H9 (cell line): Measurements from ENCODE around the gene EEF1AKMT3. TPM values are rescaled to one million over a fixed set of nuclear protein-coding genes. Genes with fewer than 3 reads are reported as not detected.

Source experiments
- DNase-seq: peaks from one replicate; pipeline ENCODE4 v3.0.0-alpha.2; 2017
- H2AFZ ChIP-seq: one replicate; pipeline ENCODE4 v1.6.1; 2013; ENCODE audit warnings: mild to moderate bottlenecking, low read length, control low read depth, moderate library complexity
- H2AK5ac ChIP-seq: 2 replicates; pipeline ENCODE4 v1.6.1; 2013; ENCODE audit warnings: low read length, control low read depth, mixed read lengths; ENCODE audit not compliant: insufficient read length
- H2BK120ac ChIP-seq: one replicate; pipeline ENCODE4 v1.6.1; 2013; ENCODE audit warnings: low read depth, mild to moderate bottlenecking, low read length, control low read depth, inconsistent platforms; ENCODE audit not compliant: poor library complexity, severe bottlenecking
- H2BK12ac ChIP-seq: 2 replicates; pipeline ENCODE4 v1.6.1; 2013; ENCODE audit warnings: low read length, control low read depth, mixed read lengths, low read depth; ENCODE audit not compliant: insufficient read length
- H2BK15ac ChIP-seq: 2 replicates; pipeline ENCODE4 v1.6.1; 2013; ENCODE audit warnings: low read depth, low read length, control low read depth
- H2BK20ac ChIP-seq: one replicate; pipeline ENCODE4 v1.6.1; 2013; ENCODE audit warnings: low read depth, mild to moderate bottlenecking, low read length, control low read depth, inconsistent platforms; ENCODE audit not compliant: poor library complexity, severe bottlenecking
- H2BK5ac ChIP-seq: 2 replicates; pipeline ENCODE4 v1.6.1; 2013; ENCODE audit warnings: low read length, control low read depth, mixed read lengths; ENCODE audit not compliant: insufficient read length
- H3K14ac ChIP-seq: 2 replicates; pipeline ENCODE4 v1.6.1; 2013; ENCODE audit warnings: low read length, control low read depth; ENCODE audit not compliant: insufficient read depth
- H3K18ac ChIP-seq: 2 replicates; pipeline ENCODE4 v1.6.1; 2013; ENCODE audit warnings: low read depth, mild to moderate bottlenecking, mixed read lengths, low read length, control low read depth; ENCODE audit not compliant: insufficient read length
- H3K23ac ChIP-seq: 2 replicates; pipeline ENCODE4 v1.6.1; 2013; ENCODE audit warnings: low read length, control low read depth, mixed read lengths, low read depth; ENCODE audit not compliant: insufficient read length
- H3K23me2 ChIP-seq: 2 replicates; pipeline ENCODE4 v1.6.1; 2013; ENCODE audit warnings: low read depth, mild to moderate bottlenecking, mixed read lengths, low read length, control low read depth; ENCODE audit not compliant: insufficient read length, poor library complexity, severe bottlenecking
- H3K27ac ChIP-seq: 2 replicates; pipeline ENCODE4 v1.5.1; 2013; ENCODE audit warnings: low read length, control low read depth, mixed read lengths, low read depth; ENCODE audit not compliant: insufficient read length
- H3K27me3 ChIP-seq: 2 replicates; pipeline ENCODE4 v1.6.1; 2013; ENCODE audit warnings: low read length, control low read depth, inconsistent platforms; ENCODE audit not compliant: insufficient read depth
- H3K4ac ChIP-seq: 2 replicates; pipeline ENCODE4 v1.6.1; 2013; ENCODE audit warnings: low read depth, mild to moderate bottlenecking, control low read depth, inconsistent platforms, low read length, moderate library complexity
- H3K4me1 ChIP-seq: 2 replicates; pipeline ENCODE4 v1.6.1; 2013; ENCODE audit warnings: low read length, control low read depth, inconsistent platforms; ENCODE audit not compliant: insufficient read depth
- H3K4me2 ChIP-seq: 2 replicates; pipeline ENCODE4 v1.6.1; 2013; ENCODE audit warnings: low read length, control low read depth, mixed read lengths; ENCODE audit not compliant: insufficient read length, insufficient read depth
- H3K56ac ChIP-seq: 2 replicates; pipeline ENCODE4 v1.6.1; 2013; ENCODE audit warnings: low read depth, mild to moderate bottlenecking, mixed read lengths, low read length, control low read depth; ENCODE audit not compliant: insufficient read length
- H3K79me1 ChIP-seq: 2 replicates; pipeline ENCODE4 v1.6.1; 2013; ENCODE audit warnings: low read depth, mild to moderate bottlenecking, moderate library complexity, low read length, control low read depth, inconsistent platforms; ENCODE audit not compliant: insufficient read depth, poor library complexity, severe bottlenecking
- H3K79me2 ChIP-seq: 2 replicates; pipeline ENCODE4 v1.6.1; 2013; ENCODE audit warnings: low read length, control low read depth, inconsistent platforms; ENCODE audit not compliant: insufficient read depth
- H3K9ac ChIP-seq: 2 replicates; pipeline ENCODE4 v1.6.1; 2013; ENCODE audit warnings: low read length, control low read depth, mixed read lengths; ENCODE audit not compliant: insufficient read length; ENCODE audit errors: extremely low read depth
- H3K9me3 ChIP-seq: one replicate; pipeline ENCODE4 v1.6.1; 2013; ENCODE audit warnings: low read depth, low read length, inconsistent platforms; ENCODE audit not compliant: control insufficient read depth
- H3T11ph ChIP-seq: one replicate; pipeline ENCODE4 v1.6.1; 2013; ENCODE audit warnings: mild to moderate bottlenecking, low read length, control low read depth, inconsistent platforms
- H4K20me1 ChIP-seq: one replicate; pipeline ENCODE4 v1.6.1; 2013; ENCODE audit not compliant: control insufficient read depth, insufficient read length, insufficient read depth
- H4K5ac ChIP-seq: 2 replicates; pipeline ENCODE4 v1.6.1; 2013; ENCODE audit warnings: low read depth, mild to moderate bottlenecking, mixed read lengths, low read length, control low read depth; ENCODE audit not compliant: insufficient read length
- H4K8ac ChIP-seq: replicated peaks from 2 replicates; pipeline ENCODE4 v1.6.1; 2013; ENCODE audit warnings: low read length, control low read depth, mixed read lengths, low read depth; ENCODE audit not compliant: insufficient read length
- H4K91ac ChIP-seq: 2 replicates; pipeline ENCODE4 v1.6.1; 2013; ENCODE audit warnings: low read depth, mild to moderate bottlenecking, moderate library complexity, mixed read lengths, low read length, control low read depth; ENCODE audit not compliant: insufficient read length
- H3K27ac Mint-ChIP-seq, 3 experiments: 2 replicates in 2 of 3; 3 replicates in 1 of 3; pipeline ENCODE4 v1.8.0; 2020 to 2021; ENCODE audit warnings: mixed read lengths in 3 of 3, mild to moderate bottlenecking in 1 of 3, moderate library complexity in 1 of 3
- H3K27me3 Mint-ChIP-seq: 2 replicates; pipeline ENCODE4 v1.8.0; 2021; ENCODE audit warnings: low read depth, mild to moderate bottlenecking, moderate library complexity, mixed read lengths
- H3K36me3 Mint-ChIP-seq, 3 experiments: 2 replicates in 2 of 3; 3 replicates in 1 of 3; pipeline ENCODE4 v1.8.0; 2020 to 2021; ENCODE audit warnings: low read depth in 3 of 3, mixed read lengths in 3 of 3; ENCODE audit not compliant: insufficient read depth in 1 of 3
- H3K4me1 Mint-ChIP-seq, 2 experiments: 2 replicates each; pipeline ENCODE4 v1.8.0; 2020; ENCODE audit warnings: mixed read lengths in 2 of 2
- H3K4me3 Mint-ChIP-seq, 2 experiments: 2 replicates in 1 of 2; 3 replicates in 1 of 2; pipeline ENCODE4 v1.8.0; 2020 to 2021; ENCODE audit warnings: mild to moderate bottlenecking in 2 of 2, mixed read lengths in 2 of 2, moderate library complexity in 1 of 2
- H3K9me3 Mint-ChIP-seq, 2 experiments: 2 replicates in 1 of 2; 3 replicates in 1 of 2; pipeline ENCODE4 v1.8.0; 2020; ENCODE audit warnings: mild to moderate bottlenecking in 2 of 2, mixed read lengths in 2 of 2, moderate library complexity in 1 of 2
- CTCF ChIP-seq: fragments of 200-600 bp; sonication (generic); conservative IDR thresholded peaks from 3 replicates; pipeline ENCODE4 v1.8.0; 2021; ENCODE audit warnings: antibody characterized with exemption, mild to moderate bottlenecking
- WGBS: extraction: QIAGEN DNeasy Blood & Tissue Kit; methylation state at CpG from one replicate; pipeline ENCODE4 v1.1.7; 2013; ENCODE audit warnings: missing lambda C conversion rate, low lambda C conversion rate, mixed read lengths; ENCODE audit not compliant: insufficient read length; ENCODE audit errors: extremely low coverage; 5-methylcytosine and 5-hydroxymethylcytosine counted together
- total RNA-seq: library from RNA; stranded (reverse); gene quantifications from 2 replicates; pipeline ENCODE4 v1.2.1, GENCODE V29; 2021

Gene EEF1AKMT3
- total RNA-seq, 1 experiment from 2014 or later: 2.9 TPM

GRCh38 chr12:57738661-57739237 is 33.7 kb upstream of the EEF1AKMT3 start, which contains the start of gene AGAP2:
TSS of gene AGAP2 (minus strand) at chr12:57738742. CDS start at chr12:57738246, 496 bp downstream.
- no peaks in the 10 kb centered on the region for H3K9me3 ChIP-seq
- no peak within 1 kb of the TSS for H4K91ac ChIP-seq
- no peak within 1 kb of the TSS for H3K14ac ChIP-seq
- no peak within 1 kb of the TSS for H2AFZ ChIP-seq
- H3K18ac ChIP-seq: no peak within 1 kb of the TSS
- peaks cover 26 to 37% of the 10 kb centered on the region in 2 experiments for H3K4me1 Mint-ChIP-seq
- no peak within 1 kb of the TSS for H4K8ac ChIP-seq
- peak within 1 kb of the TSS; percentile 49 for H3K4me2 ChIP-seq
- WGBS: no CpG with 5 or more reads among the region's 36 CpGs
- H2BK12ac ChIP-seq: no peak within 1 kb of the TSS
- TF ChIP-seq CTCF: no peak
- no peak within 1 kb of the TSS for H2BK15ac ChIP-seq
- H3K4me1 ChIP-seq: peaks cover 2% of the 10 kb centered on the region; the same call in 1 of the 2 replicates
- no peak within 1 kb of the TSS for H2BK20ac ChIP-seq
- no peak within 1 kb of the TSS for H3K23ac ChIP-seq
- DNase-seq: peak; percentile 79
- peaks cover 57% of the 10 kb centered on the region for H3K27me3 ChIP-seq
- H2BK5ac ChIP-seq: no peak within 1 kb of the TSS
- peaks cover 16% of the 10 kb centered on the region for H3K23me2 ChIP-seq
- no peak within 1 kb of the TSS for H3K4ac ChIP-seq
- H3K27ac ChIP-seq: no peak within 1 kb of the TSS
- H3T11ph ChIP-seq: no peak within 1 kb of the TSS
- no peak within 1 kb of the TSS for H4K5ac ChIP-seq
- no peaks in the 10 kb centered on the region for H3K79me1 ChIP-seq
- H3K9me3 Mint-ChIP-seq: no peaks in the 10 kb centered on the region; a peak in 1 of 5 replicates
- no peak within 1 kb of the TSS for H3K9ac ChIP-seq
- H3K27me3 Mint-ChIP-seq: peaks cover 86% of the 10 kb centered on the region
- no peak within 1 kb of the TSS for H3K27ac Mint-ChIP-seq
- H3K36me3 Mint-ChIP-seq: no peaks in the 10 kb centered on the region; a peak in 1 of 7 replicates
- H3K56ac ChIP-seq: no peak within 1 kb of the TSS
- H4K20me1 ChIP-seq: peaks cover 2% of the 10 kb centered on the region
- H2BK120ac ChIP-seq: no peak within 1 kb of the TSS
- H3K4me3 Mint-ChIP-seq: peak within 1 kb of the TSS; percentile 63 to 86
- no peaks in the 10 kb centered on the region for H3K79me2 ChIP-seq
- H2AK5ac ChIP-seq: no peak within 1 kb of the TSS
